HepG2 (cell line): ENCODE measurements around the gene HAPLN2.

ENCODE experiments used
- CTCF ChIP-seq: sonication (generic); formaldehyde crosslinking; IDR thresholded peaks from 2 replicates; pipeline ENCODE4 v1.5.0; 2020; ENCODE audit warnings: mild to moderate bottlenecking, missing genetic modification reagents, moderate library complexity
- RELA ChIP-seq: sonication (generic); formaldehyde crosslinking; IDR thresholded peaks from 2 replicates; pipeline ENCODE4 v1.4.0; 2020; ENCODE audit warnings: missing genetic modification reagents
- SAP130 ChIP-seq: IDR thresholded peaks from 2 replicates; pipeline ENCODE4 v1.6.1; 2016; ENCODE audit warnings: low read depth
- SMAD1 ChIP-seq: sonication (generic); formaldehyde crosslinking; IDR thresholded peaks from 2 replicates; pipeline ENCODE4 v1.4.0; 2020; ENCODE audit warnings: missing genetic modification reagents, low read depth, mild to moderate bottlenecking, borderline replicate concordance
- SMAD3 ChIP-seq: sonication (generic); formaldehyde crosslinking; IDR thresholded peaks from 2 replicates; pipeline ENCODE4 v1.4.0; 2020; ENCODE audit warnings: missing genetic modification reagents
- ZNF12 ChIP-seq: sonication (generic); formaldehyde crosslinking; IDR thresholded peaks from 2 replicates; pipeline ENCODE4 v1.5.0; 2020; ENCODE audit warnings: missing genetic modification reagents
- ZNF274 ChIP-seq: sonication (generic); formaldehyde crosslinking; IDR thresholded peaks from 2 replicates; pipeline ENCODE4 v1.5.1; 2020; ENCODE audit warnings: mild to moderate bottlenecking, missing genetic modification reagents
- ZNF414 ChIP-seq: sonication (generic); formaldehyde crosslinking; IDR thresholded peaks from 2 replicates; pipeline ENCODE4 v1.5.0; 2020; ENCODE audit warnings: missing genetic modification reagents
- ZNF629 ChIP-seq: sonication (generic); formaldehyde crosslinking; conservative IDR thresholded peaks from 2 replicates; pipeline ENCODE4 v1.5.0; 2020; ENCODE audit warnings: missing genetic modification reagents
- TF ChIP-seq, protein P1 (sequence below), 2 experiments: fragments of 450-650 bp in 1 of 2; sonication (generic) in 1 of 2; formaldehyde crosslinking; IDR thresholded peaks; 2 replicates each; pipeline versions ENCODE4 v1.5.0 to v1.8.0; 2020 to 2022; ENCODE audit warnings: mild to moderate bottlenecking in 1 of 2, missing genetic modification reagents in 1 of 2
- TF ChIP-seq, protein P2 (sequence below), 2 experiments: IDR thresholded peaks; 2 replicates each; pipeline ENCODE4 v1.6.1; 2011 to 2012; ENCODE audit warnings: low read length in 2 of 2, borderline replicate concordance in 1 of 2, low read depth in 1 of 2, mild to moderate bottlenecking in 1 of 2, moderate library complexity in 1 of 2

- TF ChIP-seq ZNF12 (CRISPR knock-in tag), result no peak
- TF ChIP-seq RELA (CRISPR knock-in tag), result no peak
- TF ChIP-seq, protein P1, sequence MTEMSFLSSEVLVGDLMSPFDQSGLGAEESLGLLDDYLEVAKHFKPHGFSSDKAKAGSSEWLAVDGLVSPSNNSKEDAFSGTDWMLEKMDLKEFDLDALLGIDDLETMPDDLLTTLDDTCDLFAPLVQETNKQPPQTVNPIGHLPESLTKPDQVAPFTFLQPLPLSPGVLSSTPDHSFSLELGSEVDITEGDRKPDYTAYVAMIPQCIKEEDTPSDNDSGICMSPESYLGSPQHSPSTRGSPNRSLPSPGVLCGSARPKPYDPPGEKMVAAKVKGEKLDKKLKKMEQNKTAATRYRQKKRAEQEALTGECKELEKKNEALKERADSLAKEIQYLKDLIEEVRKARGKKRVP (CRISPR knock-in tag; IDR thresholded peaks at IDR 0.05), result no peak
- TF ChIP-seq CTCF, result no peak
- no peak for TF ChIP-seq ZNF414 (CRISPR knock-in tag)
- no peak for TF ChIP-seq SMAD3
- TF ChIP-seq SAP130, result no peak
- TF ChIP-seq ZNF274 (CRISPR knock-in tag), result no peak
- no peak for TF ChIP-seq SMAD1 (CRISPR knock-in tag)
- TF ChIP-seq ZNF629 (CRISPR knock-in tag), result no peak
- TF ChIP-seq, protein P2, sequence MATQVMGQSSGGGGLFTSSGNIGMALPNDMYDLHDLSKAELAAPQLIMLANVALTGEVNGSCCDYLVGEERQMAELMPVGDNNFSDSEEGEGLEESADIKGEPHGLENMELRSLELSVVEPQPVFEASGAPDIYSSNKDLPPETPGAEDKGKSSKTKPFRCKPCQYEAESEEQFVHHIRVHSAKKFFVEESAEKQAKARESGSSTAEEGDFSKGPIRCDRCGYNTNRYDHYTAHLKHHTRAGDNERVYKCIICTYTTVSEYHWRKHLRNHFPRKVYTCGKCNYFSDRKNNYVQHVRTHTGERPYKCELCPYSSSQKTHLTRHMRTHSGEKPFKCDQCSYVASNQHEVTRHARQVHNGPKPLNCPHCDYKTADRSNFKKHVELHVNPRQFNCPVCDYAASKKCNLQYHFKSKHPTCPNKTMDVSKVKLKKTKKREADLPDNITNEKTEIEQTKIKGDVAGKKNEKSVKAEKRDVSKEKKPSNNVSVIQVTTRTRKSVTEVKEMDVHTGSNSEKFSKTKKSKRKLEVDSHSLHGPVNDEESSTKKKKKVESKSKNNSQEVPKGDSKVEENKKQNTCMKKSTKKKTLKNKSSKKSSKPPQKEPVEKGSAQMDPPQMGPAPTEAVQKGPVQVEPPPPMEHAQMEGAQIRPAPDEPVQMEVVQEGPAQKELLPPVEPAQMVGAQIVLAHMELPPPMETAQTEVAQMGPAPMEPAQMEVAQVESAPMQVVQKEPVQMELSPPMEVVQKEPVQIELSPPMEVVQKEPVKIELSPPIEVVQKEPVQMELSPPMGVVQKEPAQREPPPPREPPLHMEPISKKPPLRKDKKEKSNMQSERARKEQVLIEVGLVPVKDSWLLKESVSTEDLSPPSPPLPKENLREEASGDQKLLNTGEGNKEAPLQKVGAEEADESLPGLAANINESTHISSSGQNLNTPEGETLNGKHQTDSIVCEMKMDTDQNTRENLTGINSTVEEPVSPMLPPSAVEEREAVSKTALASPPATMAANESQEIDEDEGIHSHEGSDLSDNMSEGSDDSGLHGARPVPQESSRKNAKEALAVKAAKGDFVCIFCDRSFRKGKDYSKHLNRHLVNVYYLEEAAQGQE (IDR thresholded peaks at IDR 0.05; ENCODE audit: borderline replicate concordance in 1 of 2, low read depth in 1 of 2, low read length in 2 of 2), result no peak
Observed at GRCh38 chr1:156664767-156665411, 45.7 kb downstream of the HAPLN2 start.
